IMR-90 (cell line): ENCODE data around the gene SMYD4. TPM values are rescaled to one million over a fixed set of nuclear protein-coding genes. Genes with fewer than 3 reads are reported as not detected.

ENCODE experiments used
- ATAC-seq: fragments of 200-7000 bp; cut with Tn5 transposase; 2 replicates; pipeline ENCODE4 v1.9.1; 2020; ENCODE audit warnings: low read depth, mild to moderate bottlenecking, moderate library complexity
- BruUV-seq: library from RNA; stranded (reverse); fragments of 400-500 nt; replicated peaks from 2 replicates; lab custom pipeline; 2021; lab: Mats Ljungman, UMichigan
- CTCF ChIA-PET: fragments of 300-600 bp; formaldehyde crosslinking; extraction: SDS; loops from one replicate; lab custom pipeline; 2021; ENCODE audit warnings: antibody characterized with exemption; lab: Yijun Ruan, JAX
- POLR2A ChIA-PET: fragments of 300-600 bp; sonication (Branson Sonifier 250); formaldehyde crosslinking; loops from one replicate; lab custom pipeline; 2022; ENCODE audit warnings: antibody characterized with exemption; ENCODE audit not compliant: unreplicated experiment; lab: Charles Lee
- DNase-seq: peaks from one replicate; pipeline ENCODE4 v3.0.0; 2013
- H2AFZ ChIP-seq: replicated peaks from 2 replicates; pipeline ENCODE3; 2013; ENCODE audit warnings: low read length, mild to moderate bottlenecking; ENCODE audit not compliant: poor library complexity
- H2AK5ac ChIP-seq: 2 replicates; pipeline ENCODE4 v1.6.1; 2013; ENCODE audit warnings: low read depth, low read length, inconsistent platforms
- H2AK9ac ChIP-seq: replicated peaks from 2 replicates; pipeline ENCODE3; 2013; ENCODE audit warnings: mild to moderate bottlenecking, low read depth, low read length, moderate library complexity; ENCODE audit not compliant: poor library complexity
- H2BK120ac ChIP-seq: 2 replicates; pipeline ENCODE4 v1.6.1; 2013; ENCODE audit warnings: low read depth, low read length, inconsistent platforms
- H2BK15ac ChIP-seq: 3 replicates; pipeline ENCODE4 v1.6.1; 2013; ENCODE audit warnings: low read depth, low read length, inconsistent platforms
- H2BK20ac ChIP-seq: 2 replicates; pipeline ENCODE4 v1.6.1; 2013; ENCODE audit warnings: low read depth, mild to moderate bottlenecking, inconsistent platforms, low read length, moderate library complexity
- H2BK5ac ChIP-seq: 2 replicates; pipeline ENCODE4 v1.6.1; 2013; ENCODE audit warnings: mild to moderate bottlenecking, low read depth, low read length, inconsistent platforms; ENCODE audit not compliant: poor library complexity, severe bottlenecking
- H3K14ac ChIP-seq: replicated peaks from 2 replicates; pipeline ENCODE4 v1.6.1; 2013; ENCODE audit warnings: low read depth, low read length, inconsistent platforms
- H3K18ac ChIP-seq: 2 replicates; pipeline ENCODE4 v1.6.1; 2013; ENCODE audit warnings: low read depth, low read length, control low read depth
- H3K23ac ChIP-seq: 2 replicates; pipeline ENCODE4 v1.6.1; 2013; ENCODE audit warnings: low read depth, low read length, inconsistent platforms
- H3K27ac ChIP-seq: 2 replicates; pipeline ENCODE4 v1.5.1; 2013; ENCODE audit warnings: mild to moderate bottlenecking, control low read depth, low read length; ENCODE audit not compliant: insufficient read depth
- H3K27me3 ChIP-seq: 2 replicates; pipeline ENCODE4 v1.6.1; 2013; ENCODE audit warnings: low read length; ENCODE audit not compliant: control insufficient read depth, insufficient read depth
- H3K36me3 ChIP-seq: 2 replicates; pipeline ENCODE4 v1.6.1; 2013; ENCODE audit warnings: low read length, mixed read lengths; ENCODE audit not compliant: control insufficient read depth, insufficient read depth
- H3K4ac ChIP-seq: 2 replicates; pipeline ENCODE4 v1.6.1; 2013; ENCODE audit warnings: low read depth, low read length, inconsistent platforms
- H3K4me1 ChIP-seq: 2 replicates; pipeline ENCODE4 v1.6.1; 2013; ENCODE audit warnings: low read length, mixed read lengths; ENCODE audit not compliant: control insufficient read depth, insufficient read depth
- H3K4me2 ChIP-seq: 2 replicates; pipeline ENCODE4 v1.6.1; 2013; ENCODE audit warnings: low read depth, mild to moderate bottlenecking, control low read depth, low read length, moderate library complexity
- H3K4me3 ChIP-seq: 2 replicates; pipeline ENCODE4 v1.5.1; 2013; ENCODE audit warnings: low read depth, mild to moderate bottlenecking, control low read depth, low read length, moderate library complexity; ENCODE audit not compliant: insufficient read depth
- H3K56ac ChIP-seq: 2 replicates; pipeline ENCODE4 v1.6.1; 2013; ENCODE audit warnings: low read length, inconsistent platforms; ENCODE audit not compliant: insufficient read depth; ENCODE audit errors: extremely low read depth
- H3K79me1 ChIP-seq, 2 experiments: 2 replicates each; pipeline ENCODE4 v1.6.1; 2013; ENCODE audit warnings: low read length in 2 of 2, inconsistent platforms in 1 of 2, low read depth in 1 of 2
- H3K9ac ChIP-seq: 2 replicates; pipeline ENCODE4 v1.6.1; 2013; ENCODE audit warnings: low read depth, low read length, control low read depth
- H3K9me1 ChIP-seq: 2 replicates; pipeline ENCODE4 v1.6.1; 2013; ENCODE audit warnings: low read length, inconsistent platforms; ENCODE audit not compliant: insufficient read depth
- H3K9me3 ChIP-seq: 2 replicates; pipeline ENCODE4 v1.6.1; 2013; ENCODE audit warnings: low read length; ENCODE audit not compliant: control insufficient read depth, insufficient read depth
- H4K20me1 ChIP-seq: 2 replicates; pipeline ENCODE4 v1.6.1; 2013; ENCODE audit warnings: low read length, inconsistent platforms; ENCODE audit not compliant: insufficient read depth
- H4K5ac ChIP-seq: 2 replicates; pipeline ENCODE4 v1.6.1; 2013; ENCODE audit warnings: mild to moderate bottlenecking, low read depth, low read length, control low read depth
- H4K8ac ChIP-seq, 2 experiments: 2 replicates each; pipeline ENCODE4 v1.6.1; 2013; ENCODE audit warnings: low read depth in 2 of 2, low read length in 2 of 2, control low read depth in 1 of 2, inconsistent platforms in 1 of 2
- H4K91ac ChIP-seq: 2 replicates; pipeline ENCODE4 v1.6.1; 2013; ENCODE audit warnings: low read depth, low read length, inconsistent platforms; ENCODE audit not compliant: insufficient read depth
- BHLHE40 ChIP-seq: fragments of 150-350 bp; IDR thresholded peaks from 2 replicates; pipeline ENCODE4 v1.6.1; 2016; ENCODE audit warnings: mild to moderate bottlenecking, low read depth, low read length
- WGBS, 2 experiments: methylation state at CpG; one replicate each; pipeline versions ENCODE4 v1.1.5 to v1.1.7; 2013; ENCODE audit warnings: missing lambda C conversion rate in 2 of 2; ENCODE audit not compliant: insufficient read length in 1 of 2; ENCODE audit errors: extremely low coverage in 2 of 2; 5-methylcytosine and 5-hydroxymethylcytosine counted together
- dilution Hi-C: fragments of 300-500 bp; cut with HindIII; formaldehyde crosslinking; loops from one replicate; pipeline ENCODE4 v1.14.3; 2018; ENCODE audit warnings: low sequenced_read_pairs; ENCODE audit not compliant: unreplicated experiment
- in situ Hi-C: fragments of 300-500 bp; cut with MboI; formaldehyde crosslinking; loops from 3 replicates; pipeline ENCODE4 v1.14.3; 2019; ENCODE audit warnings: low sequenced_read_pairs, inconsistent platforms, mixed read lengths
- intact Hi-C: fragments of 100-400 bp; cut with micrococcal nuclease; formaldehyde crosslinking; loops from 2 replicates; pipeline ENCODE4 v1.10.0; 2022
- polyA plus RNA-seq, 3 experiments: library from polyadenylated mRNA; depleted of rRNA; stranded (reverse); fragments of >200 nt; gene quantifications; 2 replicates each; pipeline ENCODE4 v1.2.3, GENCODE V29; 2012; ENCODE audit warnings: low replicate concordance in 1 of 3
- total RNA-seq: library from RNA; depleted of rRNA; stranded (reverse); fragments of >200 nt; gene quantifications from 2 replicates; pipeline ENCODE4 v1.2.3, GENCODE V29; 2012
- TF ChIP-seq, protein P1 (sequence below): fragments of 150-350 bp; IDR thresholded peaks from 2 replicates; pipeline ENCODE4 v1.6.1; 2017; ENCODE audit warnings: mild to moderate bottlenecking, antibody characterized with exemption, low read length, low read depth

The SMYD4 gene
- total and polyA plus RNA-seq, 2 of the 4 experiments (the other 2 are of a cell fraction) = 5.3 to 7.2 TPM

DNA sequence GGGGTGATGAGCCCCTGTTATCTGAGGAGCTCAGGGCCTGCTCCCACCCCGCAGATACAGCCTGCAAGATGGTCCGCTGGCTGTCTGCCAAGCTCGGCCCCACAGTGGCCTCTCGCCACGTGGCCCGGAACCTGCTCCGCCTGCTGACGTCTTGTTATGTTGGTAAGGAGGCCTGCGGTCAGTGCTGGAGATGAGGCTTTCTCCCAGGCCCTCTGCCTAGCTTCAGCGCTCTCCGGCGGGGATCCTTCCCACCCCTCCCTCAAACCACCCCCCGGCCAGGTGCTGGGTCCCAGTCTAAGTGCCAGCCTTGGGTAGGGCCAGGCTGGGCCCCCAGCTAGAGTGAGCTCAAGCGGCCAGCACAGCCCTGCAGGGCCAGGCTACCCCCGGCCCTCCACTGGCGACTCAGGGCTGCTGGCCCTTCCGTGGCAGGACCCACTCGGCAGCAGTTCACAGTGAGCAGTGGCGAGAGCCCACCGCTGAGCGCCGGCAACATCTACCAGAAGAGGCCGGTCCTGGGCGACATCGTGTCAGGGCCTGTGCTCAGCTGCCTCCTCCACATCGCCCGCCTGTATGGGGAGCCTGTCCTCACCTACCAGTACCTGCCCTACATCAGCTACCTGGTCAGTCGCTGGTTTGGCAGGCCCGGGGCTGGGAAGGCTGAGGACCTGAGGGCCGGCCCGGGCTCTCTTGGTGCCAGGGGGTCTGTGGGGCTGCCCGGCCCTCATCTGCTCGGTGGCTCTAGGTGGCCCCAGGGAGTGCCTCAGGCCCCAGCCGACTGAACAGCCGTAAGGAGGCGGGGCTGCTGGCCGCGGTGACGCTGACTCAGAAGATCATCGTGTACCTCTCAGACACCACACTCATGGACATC lies 99.1 kb downstream of the SMYD4 start:
- Histone ChIP-seq H3K18ac (no peak overlapping the region), H3K56ac (no peak overlapping the region), H2BK120ac (no peak overlapping the region), H2BK5ac (no peak overlapping the region), H3K4me2 (no peak overlapping the region), H3K4ac (no peak overlapping the region), H4K5ac (no peak overlapping the region), H3K9ac (no peak overlapping the region), H4K20me1 (no peaks in the 10 kb centered on the region), H2AK5ac (no peak overlapping the region; the same call in 1 of the 2 replicates), H3K4me3 (no peak overlapping the region), H3K9me3 (no peaks in the 10 kb centered on the region), H4K8ac (no peak overlapping the region), H2BK20ac (no peak overlapping the region), H4K91ac (no peak overlapping the region), H3K79me1 (peaks cover 6 to 19% of the 10 kb centered on the region in 2 experiments), H2BK15ac (no peak overlapping the region), H3K27ac (no peak overlapping the region), H3K9me1 (peaks cover 1% of the 10 kb centered on the region; the same call in 1 of the 2 replicates), H3K27me3 (no peaks in the 10 kb centered on the region), H2AFZ (no peak overlapping the region), H3K36me3 (peaks cover 34% of the 10 kb centered on the region; the same call in 1 of the 2 replicates), H3K4me1 (no peaks in the 10 kb centered on the region; the same call in 1 of the 2 replicates), H2AK9ac (peak overlapping the region; percentile 42), H3K23ac (no peak overlapping the region), H3K14ac (no peak overlapping the region)
- DNase-seq (peak; percentile 50), ATAC-seq (no peak; the same call in 1 of the 2 replicates)
- POLR2A ChIA-PET = no interaction called here
- TF ChIP-seq, protein P1, sequence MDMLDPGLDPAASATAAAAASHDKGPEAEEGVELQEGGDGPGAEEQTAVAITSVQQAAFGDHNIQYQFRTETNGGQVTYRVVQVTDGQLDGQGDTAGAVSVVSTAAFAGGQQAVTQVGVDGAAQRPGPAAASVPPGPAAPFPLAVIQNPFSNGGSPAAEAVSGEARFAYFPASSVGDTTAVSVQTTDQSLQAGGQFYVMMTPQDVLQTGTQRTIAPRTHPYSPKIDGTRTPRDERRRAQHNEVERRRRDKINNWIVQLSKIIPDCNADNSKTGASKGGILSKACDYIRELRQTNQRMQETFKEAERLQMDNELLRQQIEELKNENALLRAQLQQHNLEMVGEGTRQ = peak; percentile 57; the same call in 1 of the 2 replicates
- no peak for TF ChIP-seq BHLHE40
- dilution Hi-C loops (no loop called here), intact Hi-C loops (no loop called here), in situ Hi-C loops (no loop called here)
- 93% methylated on average over 14 of the region's 40 CpGs; no CpG with 5 or more reads in 1 of the 2 experiments for WGBS, 2 experiments
- CTCF ChIA-PET = no interaction called here
- BruUV-seq = no TSS peak
